GM23248 (cell line): ENCODE measurements around the gene ZNF417. TPM values are rescaled to one million over a fixed set of nuclear protein-coding genes. Genes with fewer than 3 reads are reported as not detected.
"Not testable (repeated sequence)": the region's sequence is repeated elsewhere in the genome, so short reads cannot be mapped to it uniquely, and the experiment has no call there.

Source experiments
- DNase-seq: peaks from one replicate; pipeline ENCODE4 v3.0.0-alpha.2; 2015
- H2AFZ ChIP-seq: fragments of 200-600 bp; sonication (generic); 2 replicates; pipeline ENCODE4 v1.6.1; 2016; ENCODE audit warnings: antibody characterized with exemption
- H3F3A ChIP-seq: fragments of 200-600 bp; sonication (generic); 2 replicates; pipeline ENCODE4 v1.6.1; 2016; ENCODE audit warnings: mild to moderate bottlenecking, antibody characterized with exemption, mixed run types; ENCODE audit not compliant: insufficient read depth
- H3K27ac ChIP-seq: fragments of 200-600 bp; sonication (generic); 2 replicates; pipeline ENCODE4 v1.5.1; 2016; ENCODE audit warnings: mild to moderate bottlenecking
- H3K27me3 ChIP-seq: fragments of 200-600 bp; sonication (generic); replicated peaks from 2 replicates; pipeline ENCODE4 v1.6.1; 2016; ENCODE audit warnings: mild to moderate bottlenecking; ENCODE audit not compliant: insufficient read depth
- H3K36me3 ChIP-seq: fragments of 200-600 bp; sonication (generic); 2 replicates; pipeline ENCODE4 v1.6.1; 2016; ENCODE audit warnings: low read depth, mild to moderate bottlenecking
- H3K4me1 ChIP-seq: fragments of 200-600 bp; sonication (generic); 2 replicates; pipeline ENCODE4 v1.6.1; 2016; ENCODE audit warnings: mild to moderate bottlenecking; ENCODE audit not compliant: insufficient read depth
- H3K4me2 ChIP-seq: fragments of 200-600 bp; sonication (generic); one replicate; pipeline ENCODE4 v1.6.1; 2016; ENCODE audit warnings: mild to moderate bottlenecking; ENCODE audit not compliant: unreplicated experiment
- H3K4me3 ChIP-seq: fragments of 200-600 bp; sonication (generic); 2 replicates; pipeline ENCODE4 v1.5.1; 2016; ENCODE audit warnings: mild to moderate bottlenecking
- H3K79me2 ChIP-seq: fragments of 200-600 bp; sonication (generic); 2 replicates; pipeline ENCODE4 v1.6.1; 2016; ENCODE audit warnings: mild to moderate bottlenecking; ENCODE audit not compliant: insufficient read depth
- H3K9ac ChIP-seq: fragments of 200-600 bp; sonication (generic); 2 replicates; pipeline ENCODE4 v1.6.1; 2016; ENCODE audit warnings: mild to moderate bottlenecking
- H3K9me2 ChIP-seq: fragments of 200-600 bp; sonication (generic); 2 replicates; pipeline ENCODE4 v1.6.1; 2016; ENCODE audit warnings: mixed run types, mild to moderate bottlenecking, moderate library complexity; ENCODE audit not compliant: insufficient read depth
- H3K9me3 ChIP-seq: fragments of 200-600 bp; sonication (generic); one replicate; pipeline ENCODE4 v1.6.1; 2017; ENCODE audit warnings: low read depth
- H4K20me1 ChIP-seq: fragments of 200-600 bp; sonication (generic); 2 replicates; pipeline ENCODE4 v1.6.0; 2016; ENCODE audit not compliant: insufficient read depth
- EZH2 ChIP-seq: fragments of 200-600 bp; sonication (generic); IDR thresholded peaks from 2 replicates; pipeline ENCODE4 v1.6.1; 2018; ENCODE audit warnings: antibody characterized with exemption, mild to moderate bottlenecking; ENCODE audit not compliant: insufficient read depth, poor library complexity, severe bottlenecking
- EZH2phosphoT487 ChIP-seq: fragments of 200-600 bp; sonication (generic); IDR thresholded peaks from 2 replicates; pipeline ENCODE4 v1.6.1; 2018; ENCODE audit warnings: antibody characterized with exemption, moderate library complexity, mild to moderate bottlenecking, low read depth; ENCODE audit not compliant: insufficient read depth
- WGBS, 2 experiments: methylation state at CpG; one replicate each; pipeline ENCODE4 v1.1.6; 2015 to 2017; ENCODE audit warnings: low lambda C conversion rate in 2 of 2, low coverage in 1 of 2; ENCODE audit errors: missing lambda C conversion rate in 2 of 2; 5-methylcytosine and 5-hydroxymethylcytosine counted together
- in situ Hi-C: fragments of 300-500 bp; cut with MboI; formaldehyde crosslinking; loops from 2 replicates; pipeline ENCODE4 v1.15.0; 2020
- polyA plus RNA-seq: library from polyadenylated mRNA; unstranded; fragments of >200 nt; fragmentation: Nextera tagmentation; extraction: Ambion mirVana; gene quantifications from 2 replicates; pipeline ENCODE4 v1.2.1, GENCODE V29; 2016
- total RNA-seq: library from RNA; depleted of rRNA; stranded (reverse); fragments of >200 nt; shearing (Covaris generic); gene quantifications from 2 replicates; pipeline ENCODE4 v1.2.3, GENCODE V29; 2014

The ZNF417 gene
- total and polyA plus RNA-seq, 2 experiments from 2014 or later, result 5.1 to 9.8 TPM

- Histone ChIP-seq H4K20me1 (no peaks in the 10 kb centered on the region), H3K9ac (no peak overlapping the region), H3F3A (no peaks in the 10 kb centered on the region), H3K79me2 (peaks cover 15% of the 10 kb centered on the region), H3K9me2 (no peaks in the 10 kb centered on the region), H3K4me1 (peaks cover 4% of the 10 kb centered on the region; the same call in 1 of the 2 replicates), H2AFZ (no peak overlapping the region), H3K36me3 (0 out of 2 replicates have a peak, but pooled peaks cover 2% of the 10 kb centered on the region), H3K27ac (no peak overlapping the region), H3K4me2 (no peak overlapping the region), H3K9me3 (no peaks in the 10 kb centered on the region), H3K4me3 (no peak overlapping the region), H3K27me3 (no peaks in the 10 kb centered on the region)
- no peak for DNase-seq
- in situ Hi-C loops, result no loop called here
- TF ChIP-seq EZH2phosphoT487 (no peak), EZH2 (no peak)
- WGBS, 2 experiments, result 85 to 90% methylated on average over 5 of the region's 5 CpGs
Measured at GRCh38 chr19:57900311-57900710, 16.1 kb downstream of the ZNF417 start.

GRCh38 chr19:57890706-57891105 is 25.7 kb downstream of the ZNF417 start:
- 23 to 34% methylated on average over 3 of the region's 3 CpGs for WGBS, 2 experiments
- in situ Hi-C loops, result not testable (repeated sequence)

GRCh38 chr19:57888560-57889231 is 27.7 kb downstream of the ZNF417 start, which contains the start of gene ZNF814:
Gene ZNF814, minus strand, starts transcription at chr19:57889037. Its CDS starts 235 bp downstream, at chr19:57888802.
- in situ Hi-C loops, result no loop called here
- peak; percentile 89 for DNase-seq
- peaks cover 7% of the 10 kb centered on the region; the same call in 1 of the 2 replicates for H3F3A ChIP-seq
- peak within 1 kb of the TSS; percentile 55 for H3K27ac ChIP-seq
- H3K4me1 ChIP-seq, result peaks cover 12% of the 10 kb centered on the region
- H3K27me3 ChIP-seq, result no peaks in the 10 kb centered on the region
- H3K4me2 ChIP-seq, result peak within 1 kb of the TSS; percentile 83
- H4K20me1 ChIP-seq, result no peaks in the 10 kb centered on the region; the same call in 1 of the 2 replicates
- H3K9me3 ChIP-seq, result no peaks in the 10 kb centered on the region
- H2AFZ ChIP-seq, result peak within 1 kb of the TSS; percentile 95
- peaks cover 49% of the 10 kb centered on the region for H3K79me2 ChIP-seq
- no peaks in the 10 kb centered on the region for H3K36me3 ChIP-seq
- TF ChIP-seq EZH2 (no peak), EZH2phosphoT487 (no peak)
- no peaks in the 10 kb centered on the region for H3K9me2 ChIP-seq
- peak within 1 kb of the TSS; percentile 94 for H3K4me3 ChIP-seq
- WGBS, 2 experiments, result 4% methylated on average over 43 of the region's 43 CpGs
- peak within 1 kb of the TSS; percentile 87 for H3K9ac ChIP-seq

More at GRCh38 chr19:57890706-57891105, 25.7 kb downstream of the ZNF417 start:
- not testable (repeated sequence) for H3K9ac ChIP-seq, H3K4me2 ChIP-seq, H3K4me1 ChIP-seq, H3F3A ChIP-seq, H3K9me3 ChIP-seq, H4K20me1 ChIP-seq, H3K9me2 ChIP-seq, H3K27me3 ChIP-seq, H3K36me3 ChIP-seq, H3K4me3 ChIP-seq, H2AFZ ChIP-seq
- Histone ChIP-seq H3K79me2 (peaks cover 29% of the 10 kb centered on the region), H3K27ac (peak overlapping the region; percentile 40; the same call in 1 of the 2 replicates)
- peak; percentile 55 for DNase-seq

- TF ChIP-seq EZH2, result no peak
- no peak for TF ChIP-seq EZH2phosphoT487
- H3K4me3 ChIP-seq, result peak overlapping the region; percentile 94
- no peaks in the 10 kb centered on the region; the same call in 1 of the 2 replicates for H4K20me1 ChIP-seq
- in situ Hi-C loops, result no loop called here
- no peaks in the 10 kb centered on the region for H3K9me2 ChIP-seq
- H3K4me1 ChIP-seq, result peaks cover 12% of the 10 kb centered on the region
- no peaks in the 10 kb centered on the region for H3K36me3 ChIP-seq
- peaks cover 55% of the 10 kb centered on the region for H3K79me2 ChIP-seq
- WGBS, 2 experiments, result 11 to 17% methylated on average over 8 of the region's 8 CpGs
- DNase-seq, result peak; percentile 43
- peaks cover 7% of the 10 kb centered on the region; the same call in 1 of the 2 replicates for H3F3A ChIP-seq
- peak overlapping the region; percentile 95 for H2AFZ ChIP-seq
- peak overlapping the region; percentile 55 for H3K27ac ChIP-seq
- H3K27me3 ChIP-seq, result no peaks in the 10 kb centered on the region
- peak overlapping the region; percentile 83 for H3K4me2 ChIP-seq
- no peaks in the 10 kb centered on the region for H3K9me3 ChIP-seq
- H3K9ac ChIP-seq, result peak overlapping the region; percentile 87
Measured at GRCh38 chr19:57888107-57888559, 28.3 kb downstream of the ZNF417 start.
